A549 (cell line): ENCODE data around the gene MT1H.

Experiments used
- EHMT2 ChIP-seq: fragments of 200-600 bp; sonication (generic); IDR thresholded peaks from 2 replicates; pipeline ENCODE4 v1.6.1; 2016; ENCODE audit warnings: antibody characterized with exemption, low read depth, mild to moderate bottlenecking, moderate library complexity
- MAX ChIP-seq: IDR thresholded peaks from 2 replicates; pipeline ENCODE4 v1.6.1; 2012
- POLR2A ChIP-seq: IDR thresholded peaks from 2 replicates; pipeline ENCODE4 v1.6.1; 2012; ENCODE audit warnings: mild to moderate bottlenecking, low read length
- RCOR1 ChIP-seq: fragments of 150-350 bp; IDR thresholded peaks from 2 replicates; pipeline ENCODE4 v1.6.1; 2014; ENCODE audit warnings: antibody characterized with exemption, low read length, low read depth
- RFX5 ChIP-seq: fragments of 450-650 bp; IDR thresholded peaks from 2 replicates; pipeline ENCODE4 v1.7.1; 2014; ENCODE audit warnings: antibody characterized with exemption, mild to moderate bottlenecking, moderate library complexity
- TF ChIP-seq, protein P1 (sequence below): fragments of >200 bp; sonication (Bioruptor Twin); formaldehyde crosslinking; IDR thresholded peaks from 3 replicates; pipeline ENCODE4 v1.5.1; 2016

DNA sequence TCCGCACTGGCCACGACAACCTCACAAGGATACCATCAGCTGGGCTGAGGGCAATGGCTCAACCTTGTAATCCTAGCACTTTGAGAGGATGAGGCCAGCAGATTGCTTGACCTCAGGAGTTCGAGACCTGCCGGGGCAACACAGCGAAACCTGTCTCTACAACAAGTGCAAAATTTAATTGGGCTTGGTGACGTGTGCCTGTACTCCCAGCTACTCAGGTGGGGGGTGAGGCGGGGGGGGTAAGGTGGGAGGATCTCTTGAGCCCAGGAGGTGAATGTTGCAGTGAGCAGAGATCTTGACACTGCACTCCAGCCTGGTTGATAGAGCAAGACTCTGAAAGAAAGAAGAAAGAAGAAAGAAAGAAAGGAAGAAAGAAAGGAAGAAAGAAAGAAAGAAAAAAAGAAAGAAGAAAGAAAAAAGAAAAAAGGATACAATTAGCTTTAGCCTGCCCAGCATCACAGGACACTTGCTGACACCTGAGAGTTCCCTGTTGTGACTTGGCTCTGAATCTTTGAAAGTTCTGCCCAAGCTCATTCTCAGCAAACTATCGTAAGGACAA lies 49.2 kb upstream of the MT1H start:
- no peak for TF ChIP-seq RCOR1
- TF ChIP-seq POLR2A = no peak
- TF ChIP-seq EHMT2 = no peak
- TF ChIP-seq RFX5 = no peak
- TF ChIP-seq, protein P1, sequence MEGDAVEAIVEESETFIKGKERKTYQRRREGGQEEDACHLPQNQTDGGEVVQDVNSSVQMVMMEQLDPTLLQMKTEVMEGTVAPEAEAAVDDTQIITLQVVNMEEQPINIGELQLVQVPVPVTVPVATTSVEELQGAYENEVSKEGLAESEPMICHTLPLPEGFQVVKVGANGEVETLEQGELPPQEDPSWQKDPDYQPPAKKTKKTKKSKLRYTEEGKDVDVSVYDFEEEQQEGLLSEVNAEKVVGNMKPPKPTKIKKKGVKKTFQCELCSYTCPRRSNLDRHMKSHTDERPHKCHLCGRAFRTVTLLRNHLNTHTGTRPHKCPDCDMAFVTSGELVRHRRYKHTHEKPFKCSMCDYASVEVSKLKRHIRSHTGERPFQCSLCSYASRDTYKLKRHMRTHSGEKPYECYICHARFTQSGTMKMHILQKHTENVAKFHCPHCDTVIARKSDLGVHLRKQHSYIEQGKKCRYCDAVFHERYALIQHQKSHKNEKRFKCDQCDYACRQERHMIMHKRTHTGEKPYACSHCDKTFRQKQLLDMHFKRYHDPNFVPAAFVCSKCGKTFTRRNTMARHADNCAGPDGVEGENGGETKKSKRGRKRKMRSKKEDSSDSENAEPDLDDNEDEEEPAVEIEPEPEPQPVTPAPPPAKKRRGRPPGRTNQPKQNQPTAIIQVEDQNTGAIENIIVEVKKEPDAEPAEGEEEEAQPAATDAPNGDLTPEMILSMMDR = no peak
- TF ChIP-seq MAX = no peak
